Measurements from ENCODE around the gene DCAF6.

The DCAF6 gene

GRCh38 chr1:168112673-168113305 is 176.3 kb downstream of the DCAF6 start:
- Histone ChIP-seq H3K4me3 (ENCODE audit: low read length) (no peak overlapping the region), H2AFZ (ENCODE audit: low read depth, low read length) (no peak overlapping the region), H4K20me1 (ENCODE audit: insufficient read depth, low read length) (no peaks in the 10 kb centered on the region), H3K4me2 (ENCODE audit: low read length) (no peak overlapping the region), H3K36me3 (replicated peaks; ENCODE audit: low read depth, low read length) (no peaks in the 10 kb centered on the region), H3K4me1 (ENCODE audit: low read length) (no peaks in the 10 kb centered on the region), H3K9ac (ENCODE audit: low read length) (no peak overlapping the region), H3K9me3 (ENCODE audit: insufficient read depth, low read length) (no peaks in the 10 kb centered on the region), H3K79me2 (ENCODE audit: low read length) (no peaks in the 10 kb centered on the region), H3K27me3 (ENCODE audit: low read depth, low read length) (no peaks in the 10 kb centered on the region), H3K27ac (ENCODE audit: low read length) (no peak overlapping the region)
- TF ChIP-seq, protein P1, sequence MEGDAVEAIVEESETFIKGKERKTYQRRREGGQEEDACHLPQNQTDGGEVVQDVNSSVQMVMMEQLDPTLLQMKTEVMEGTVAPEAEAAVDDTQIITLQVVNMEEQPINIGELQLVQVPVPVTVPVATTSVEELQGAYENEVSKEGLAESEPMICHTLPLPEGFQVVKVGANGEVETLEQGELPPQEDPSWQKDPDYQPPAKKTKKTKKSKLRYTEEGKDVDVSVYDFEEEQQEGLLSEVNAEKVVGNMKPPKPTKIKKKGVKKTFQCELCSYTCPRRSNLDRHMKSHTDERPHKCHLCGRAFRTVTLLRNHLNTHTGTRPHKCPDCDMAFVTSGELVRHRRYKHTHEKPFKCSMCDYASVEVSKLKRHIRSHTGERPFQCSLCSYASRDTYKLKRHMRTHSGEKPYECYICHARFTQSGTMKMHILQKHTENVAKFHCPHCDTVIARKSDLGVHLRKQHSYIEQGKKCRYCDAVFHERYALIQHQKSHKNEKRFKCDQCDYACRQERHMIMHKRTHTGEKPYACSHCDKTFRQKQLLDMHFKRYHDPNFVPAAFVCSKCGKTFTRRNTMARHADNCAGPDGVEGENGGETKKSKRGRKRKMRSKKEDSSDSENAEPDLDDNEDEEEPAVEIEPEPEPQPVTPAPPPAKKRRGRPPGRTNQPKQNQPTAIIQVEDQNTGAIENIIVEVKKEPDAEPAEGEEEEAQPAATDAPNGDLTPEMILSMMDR (IDR thresholded peaks at IDR 0.05; ENCODE audit: low read depth, low read length) = no peak

GRCh38 chr1:168114845-168115244 is 178.4 kb downstream of the DCAF6 start:
- no peak for TF ChIP-seq EZH2phosphoT487 (IDR thresholded peaks at IDR 0.05; ENCODE audit: low read depth)
- TF ChIP-seq, protein P1 (IDR thresholded peaks at IDR 0.05; ENCODE audit: low read depth, low read length) = no peak
- no peaks in the 10 kb centered on the region for H3K4me1 ChIP-seq (ENCODE audit: low read length)
- H3K27me3 ChIP-seq (ENCODE audit: low read depth, low read length) = no peaks in the 10 kb centered on the region
- no peaks in the 10 kb centered on the region for H4K20me1 ChIP-seq (ENCODE audit: insufficient read depth, low read length)
- no peaks in the 10 kb centered on the region for H3K9me3 ChIP-seq (ENCODE audit: insufficient read depth, low read length)
- no peaks in the 10 kb centered on the region for H3K79me2 ChIP-seq (ENCODE audit: low read length)
- no peak overlapping the region for H3K4me3 ChIP-seq (ENCODE audit: low read length)
- H3K27ac ChIP-seq (ENCODE audit: low read length) = no peak overlapping the region
- no peak overlapping the region for H3K9ac ChIP-seq (ENCODE audit: low read length)
- H3K36me3 ChIP-seq (replicated peaks; ENCODE audit: low read depth, low read length) = no peaks in the 10 kb centered on the region
- H3K4me2 ChIP-seq (ENCODE audit: low read length) = no peak overlapping the region
- H2AFZ ChIP-seq (ENCODE audit: low read depth, low read length) = no peak overlapping the region

- no peak overlapping the region for H3K4me3 ChIP-seq (ENCODE audit: low read length)
- no peak overlapping the region for H2AFZ ChIP-seq (ENCODE audit: low read depth, low read length)
- H3K27ac ChIP-seq (ENCODE audit: low read length) = no peak overlapping the region
- no peak overlapping the region for H3K4me2 ChIP-seq (ENCODE audit: low read length)
- TF ChIP-seq, protein P1 (IDR thresholded peaks at IDR 0.05; ENCODE audit: low read depth, low read length) = no peak
- no peak for TF ChIP-seq EZH2phosphoT487 (IDR thresholded peaks at IDR 0.05; ENCODE audit: low read depth)
- no peaks in the 10 kb centered on the region for H3K4me1 ChIP-seq (ENCODE audit: low read length)
- no peaks in the 10 kb centered on the region for H3K27me3 ChIP-seq (ENCODE audit: low read depth, low read length)
- no peaks in the 10 kb centered on the region for H4K20me1 ChIP-seq (ENCODE audit: insufficient read depth, low read length)
- H3K9me3 ChIP-seq (ENCODE audit: insufficient read depth, low read length) = no peaks in the 10 kb centered on the region
- no peak overlapping the region for H3K9ac ChIP-seq (ENCODE audit: low read length)
- H3K79me2 ChIP-seq (ENCODE audit: low read length) = no peaks in the 10 kb centered on the region
- H3K36me3 ChIP-seq (replicated peaks; ENCODE audit: low read depth, low read length) = no peaks in the 10 kb centered on the region
Observed at GRCh38 chr1:168116327-168116799, 179.9 kb downstream of the DCAF6 start.

DNA sequence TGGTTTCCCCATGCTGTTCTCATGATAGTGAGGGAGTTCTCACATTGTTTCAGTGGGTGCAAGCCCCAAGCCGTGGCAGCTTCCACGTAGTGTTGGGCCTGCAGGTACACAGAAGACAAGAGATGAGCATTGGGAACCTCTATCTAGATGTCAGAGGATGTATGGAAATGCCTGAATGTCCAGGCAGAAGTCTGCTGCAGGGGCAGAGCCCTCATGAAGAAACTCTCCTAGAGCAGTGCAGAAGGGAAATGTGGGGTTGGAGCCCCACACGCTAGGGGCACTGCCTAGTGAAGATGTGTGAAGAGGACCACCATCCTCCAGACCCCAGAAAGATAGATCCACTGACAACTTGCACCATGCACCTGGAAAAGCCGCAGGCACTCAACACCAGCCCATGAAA is 183.3 kb downstream of the DCAF6 start:
- no peak for TF ChIP-seq EZH2phosphoT487 (IDR thresholded peaks at IDR 0.05; ENCODE audit: low read depth)
- TF ChIP-seq, protein P1 (IDR thresholded peaks at IDR 0.05; ENCODE audit: low read depth, low read length) = no peak
- Histone ChIP-seq H2AFZ (ENCODE audit: low read depth, low read length) (no peak overlapping the region), H3K79me2 (ENCODE audit: low read length) (no peaks in the 10 kb centered on the region), H3K36me3 (replicated peaks; ENCODE audit: low read depth, low read length) (no peaks in the 10 kb centered on the region), H4K20me1 (ENCODE audit: insufficient read depth, low read length) (no peaks in the 10 kb centered on the region), H3K4me2 (ENCODE audit: low read length) (no peak overlapping the region), H3K4me1 (ENCODE audit: low read length) (no peaks in the 10 kb centered on the region), H3K4me3 (ENCODE audit: low read length) (no peak overlapping the region), H3K27me3 (ENCODE audit: low read depth, low read length) (no peaks in the 10 kb centered on the region), H3K9me3 (ENCODE audit: insufficient read depth, low read length) (no peaks in the 10 kb centered on the region), H3K9ac (ENCODE audit: low read length) (no peak overlapping the region), H3K27ac (ENCODE audit: low read length) (no peak overlapping the region)
